Vagina (tissue), 2 donors: ENCODE data around the gene PHF21B. TPM values are rescaled to one million over a fixed set of nuclear protein-coding genes. Genes with fewer than 3 reads are reported as not detected.

Experiments used
- DNase-seq, 2 donors: peaks; one replicate each; pipeline ENCODE4 v3.0.0-alpha.2; 2017; ENCODE audit errors: extremely low spot score in 2 of 2
- H3K27ac ChIP-seq: fragments of 200-600 bp; sonication (generic); one replicate; pipeline ENCODE4 v1.5.1; 2019
- H3K27me3 ChIP-seq: fragments of 200-600 bp; sonication (generic); one replicate; pipeline ENCODE4 v1.5.1; 2019
- H3K36me3 ChIP-seq, 2 donors: fragments of 200-600 bp; sonication (generic); one replicate each; pipeline ENCODE4 v1.5.1; 2017 to 2019
- H3K4me1 ChIP-seq: fragments of 200-600 bp; sonication (generic); one replicate; pipeline ENCODE4 v1.5.1; 2019
- H3K4me3 ChIP-seq, 2 donors: fragments of 200-600 bp; sonication (generic); 1 replicate in 1 of 2; 2 replicates in 1 of 2; pipeline ENCODE4 v1.5.1; 2016 to 2019
- H3K9me3 ChIP-seq: fragments of 200-600 bp; sonication (generic); one replicate; pipeline ENCODE4 v1.5.1; 2019
- CTCF ChIP-seq, 3 experiments: fragments of 450-650 bp in 2 of 3; fragments of 200-600 bp in 1 of 3; sonication (generic) in 1 of 3; IDR thresholded peaks; one replicate each; pipeline ENCODE4 v1.5.1; 2017 to 2019; ENCODE audit warnings: antibody characterized with exemption in 3 of 3, mild to moderate bottlenecking in 2 of 3, moderate library complexity in 2 of 3
- POLR2A ChIP-seq, 2 donors: fragments of 450-650 bp; IDR thresholded peaks; one replicate each; pipeline ENCODE4 v1.6.1; 2017; ENCODE audit warnings: antibody characterized with exemption in 2 of 2, mild to moderate bottlenecking in 2 of 2, moderate library complexity in 2 of 2
- POLR2AphosphoS5 ChIP-seq, 2 donors: sonication (generic); formaldehyde crosslinking; IDR thresholded peaks; one replicate each; pipeline ENCODE4 v1.9.0; 2017; ENCODE audit warnings: antibody characterized with exemption in 2 of 2, mild to moderate bottlenecking in 2 of 2, low read depth in 1 of 2; ENCODE audit not compliant: insufficient read depth in 1 of 2
- intact Hi-C: fragments of 100-400 bp; cut with DNase I; formaldehyde crosslinking; loops from one replicate; pipeline ENCODE4 v1.15.1; 2023
- total RNA-seq: library from RNA; depleted of rRNA; stranded (reverse); fragments of >200 nt; gene quantifications from one replicate; pipeline ENCODE4 v1.2.3, GENCODE V29; 2016

Gene PHF21B
- total RNA-seq, 1 donor from 2014 or later, result 2.2 TPM

- intact Hi-C loops, result no loop called here
- TF ChIP-seq POLR2A (IDR thresholded peaks at IDR 0.05) (no peak), POLR2AphosphoS5 (IDR thresholded peaks at IDR 0.05; ENCODE audit: insufficient read depth in 1 of 2, low read depth in 1 of 2) (no peak), CTCF (IDR thresholded peaks at IDR 0.05) (no peak)
- H3K27ac ChIP-seq, result no peak overlapping the region
- no peaks in the 10 kb centered on the region for H3K27me3 ChIP-seq
- DNase-seq, result no peak
- H3K4me1 ChIP-seq, result no peaks in the 10 kb centered on the region
- H3K4me3 ChIP-seq, result no peak overlapping the region
- H3K9me3 ChIP-seq, result no peaks in the 10 kb centered on the region
- no peaks in the 10 kb centered on the region for H3K36me3 ChIP-seq
Measured at GRCh38 chr22:44913198-44913983, 96.4 kb downstream of the PHF21B start.

GRCh38 chr22:44909241-44909640 is 100.6 kb downstream of the PHF21B start:
- intact Hi-C loops, result no loop called here
- Histone ChIP-seq H3K27ac (no peak overlapping the region), H3K9me3 (no peaks in the 10 kb centered on the region), H3K27me3 (no peaks in the 10 kb centered on the region), H3K36me3 (peaks cover 0 to 7% of the 10 kb centered on the region in 2 donors), H3K4me3 (no peak overlapping the region), H3K4me1 (no peaks in the 10 kb centered on the region)
- DNase-seq, result no peak
- TF ChIP-seq CTCF (IDR thresholded peaks at IDR 0.05), result no peak
- TF ChIP-seq POLR2A (IDR thresholded peaks at IDR 0.05), result no peak

- Histone ChIP-seq H3K27me3 (no peaks in the 10 kb centered on the region), H3K4me3 (no peak overlapping the region), H3K9me3 (no peaks in the 10 kb centered on the region), H3K4me1 (no peaks in the 10 kb centered on the region), H3K27ac (no peak overlapping the region), H3K36me3 (peaks cover 0 to 7% of the 10 kb centered on the region in 2 donors)
- TF ChIP-seq CTCF (IDR thresholded peaks at IDR 0.05) (no peak), POLR2A (IDR thresholded peaks at IDR 0.05) (no peak), POLR2AphosphoS5 (IDR thresholded peaks at IDR 0.05; ENCODE audit: insufficient read depth in 1 of 2, low read depth in 1 of 2) (no peak)
- no peak for DNase-seq
- intact Hi-C loops, result no loop called here
Measured at GRCh38 chr22:44907765-44908737, 101.8 kb downstream of the PHF21B start.

GRCh38 chr22:44906999-44907644 is 102.7 kb downstream of the PHF21B start:
- Histone ChIP-seq H3K36me3 (peaks cover 0 to 7% of the 10 kb centered on the region in 2 donors), H3K9me3 (no peaks in the 10 kb centered on the region), H3K27me3 (no peaks in the 10 kb centered on the region), H3K4me1 (no peaks in the 10 kb centered on the region), H3K4me3 (no peak overlapping the region), H3K27ac (no peak overlapping the region)
- intact Hi-C loops, result no loop called here
- TF ChIP-seq POLR2A (IDR thresholded peaks at IDR 0.05) (no peak), CTCF (IDR thresholded peaks at IDR 0.05) (no peak), POLR2AphosphoS5 (IDR thresholded peaks at IDR 0.05; ENCODE audit: insufficient read depth in 1 of 2, low read depth in 1 of 2) (no peak)
- no peak for DNase-seq
